GM18511 (cell line): ENCODE data around the gene CD300LD.
"Not testable (repeated sequence)": the region's sequence is repeated elsewhere in the genome, so short reads cannot be mapped to it uniquely, and the experiment has no call there.

Experiments
- ATAC-seq: cut with Tn5 transposase; IDR thresholded peaks from one replicate; pipeline ENCODE4 v1.9.1; 2021; ENCODE audit warnings: mild to moderate bottlenecking, moderate library complexity; ENCODE audit not compliant: unreplicated experiment

Gene CD300LD

GRCh38 chr17:74573635-74574034, 18.4 kb downstream of the CD300LD start:
- not testable (repeated sequence) for ATAC-seq

DNA sequence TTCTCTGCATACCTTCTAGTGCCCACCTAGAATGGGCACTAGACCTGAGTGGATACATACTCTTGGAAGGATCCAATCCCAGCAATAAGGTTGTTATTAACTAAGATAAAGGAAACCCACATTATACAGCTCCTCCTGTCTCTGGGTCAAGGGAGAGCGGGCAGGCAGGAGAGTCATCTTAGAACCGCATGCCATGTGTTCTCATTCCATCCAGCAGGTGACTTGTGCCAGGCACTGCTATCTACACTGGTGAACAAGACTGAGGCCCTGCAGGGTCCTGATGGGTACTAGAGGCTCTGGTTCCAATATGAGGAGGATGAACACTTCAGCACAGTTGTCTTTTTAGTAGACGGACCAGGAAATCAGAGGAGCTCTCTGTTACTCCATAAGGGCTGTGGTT, 18.9 kb downstream of the CD300LD start:
- ATAC-seq, result no peak

GRCh38 chr17:74571621-74572270, 20.3 kb downstream of the CD300LD start:
- ATAC-seq, result no peak

DNA sequence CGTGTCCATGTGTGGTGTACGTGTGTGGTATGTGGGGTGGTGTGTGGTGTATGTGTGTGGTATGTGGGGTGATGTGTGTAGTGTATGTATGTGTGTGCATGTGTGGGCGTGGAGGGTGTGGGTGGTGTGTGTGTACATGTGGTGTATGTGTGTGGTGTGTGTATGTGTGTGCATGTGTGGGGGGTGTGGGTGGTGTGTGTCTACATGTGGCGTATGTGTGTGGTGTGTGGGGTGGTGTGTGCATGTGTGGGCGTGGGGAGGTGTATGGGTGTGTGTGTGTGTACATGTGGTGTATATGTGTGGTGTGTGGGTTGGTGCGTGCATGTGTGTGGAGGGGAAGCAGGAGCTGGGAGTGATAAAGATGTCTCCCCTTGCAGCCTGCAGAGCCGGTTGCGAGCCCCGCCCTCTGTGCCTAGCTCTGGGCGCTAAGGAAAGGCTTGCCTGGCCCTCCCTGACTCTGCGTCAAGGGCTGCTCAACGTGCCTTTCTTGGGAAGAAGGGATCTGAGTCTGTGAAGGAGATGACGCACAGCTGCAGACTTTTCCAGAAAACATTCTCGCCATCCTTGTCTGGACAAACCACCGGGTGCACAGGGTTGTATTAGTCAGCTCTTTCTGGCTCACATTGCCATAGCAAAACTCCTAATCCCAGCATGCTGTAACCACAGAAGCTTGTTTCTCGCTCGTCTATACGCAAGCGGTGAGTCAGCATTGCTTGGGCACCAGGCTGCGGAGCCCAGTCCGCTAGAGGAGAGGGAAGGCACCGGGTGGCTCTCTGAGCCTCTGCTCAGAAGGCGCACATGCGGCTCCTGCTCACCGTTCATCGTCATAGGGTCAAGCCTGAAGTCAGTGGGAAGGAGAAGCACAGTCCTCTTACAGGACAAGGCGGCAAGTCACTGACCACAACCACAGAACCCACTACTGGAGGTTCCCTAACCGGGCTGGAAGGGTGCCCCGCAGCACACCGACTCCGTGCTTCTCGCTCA, 22.8 kb downstream of the CD300LD start:
- ATAC-seq, result no peak

DNA sequence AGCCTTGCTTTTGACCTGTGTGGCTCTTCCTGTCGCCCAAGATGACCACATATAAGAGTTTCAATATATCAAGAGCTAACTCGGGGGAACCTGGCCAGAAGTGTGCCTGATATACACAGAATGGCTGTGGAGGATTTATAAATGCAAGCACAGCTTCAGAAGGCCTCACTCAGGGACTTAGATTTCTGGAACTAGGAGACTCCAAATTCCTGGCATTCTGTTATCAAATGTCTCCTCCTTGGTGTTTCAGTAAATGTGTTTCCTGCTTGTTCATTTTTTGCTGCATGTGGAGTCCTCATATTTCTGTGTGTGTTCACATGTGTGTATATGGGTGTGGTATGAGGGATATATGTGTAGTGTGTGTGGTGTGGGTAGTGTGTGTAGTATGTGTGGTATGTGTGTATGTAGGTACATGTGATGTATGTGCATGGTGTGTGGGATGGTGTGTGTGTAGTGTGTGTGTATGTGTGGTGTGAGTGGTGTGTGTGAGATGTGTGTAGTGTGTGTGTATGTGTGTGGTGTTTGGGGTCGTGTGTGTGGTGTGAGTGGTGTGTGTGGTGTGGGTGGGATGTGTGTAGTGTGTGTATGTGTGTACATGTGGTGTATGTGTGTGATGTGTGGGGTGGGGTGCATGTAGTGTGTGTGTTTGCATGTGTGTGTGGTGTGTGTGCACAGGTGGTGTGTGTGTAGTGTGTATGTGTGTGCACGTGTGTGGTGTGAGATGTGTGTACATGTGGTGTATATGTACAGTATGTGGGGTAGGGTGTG, 23.8 kb downstream of the CD300LD start:
- ATAC-seq, result no peak

- no peak for ATAC-seq
Measured at GRCh38 chr17:74567397-74567796, 24.7 kb downstream of the CD300LD start, which contains the start of gene CD300H. Gene CD300H, minus strand, starts transcription at chr17:74567509.

GRCh38 chr17:74566132-74566753, 25.8 kb downstream of the CD300LD start:
- no peak for ATAC-seq

GRCh38 chr17:74565126-74565525, 27.0 kb downstream of the CD300LD start:
- ATAC-seq, result no peak

- ATAC-seq, result no peak
Measured at GRCh38 chr17:74563358-74563757, 28.7 kb downstream of the CD300LD start.

GRCh38 chr17:74561586-74561985, 30.5 kb downstream of the CD300LD start:
- ATAC-seq, result no peak

- no peak for ATAC-seq
Measured at GRCh38 chr17:74558882-74559519, 33.1 kb downstream of the CD300LD start.

- ATAC-seq, result not testable (repeated sequence)
Measured at GRCh38 chr17:74558402-74558801, 33.7 kb downstream of the CD300LD start.

- no peak for ATAC-seq
Measured at GRCh38 chr17:74555427-74555940, 36.6 kb downstream of the CD300LD start.

DNA sequence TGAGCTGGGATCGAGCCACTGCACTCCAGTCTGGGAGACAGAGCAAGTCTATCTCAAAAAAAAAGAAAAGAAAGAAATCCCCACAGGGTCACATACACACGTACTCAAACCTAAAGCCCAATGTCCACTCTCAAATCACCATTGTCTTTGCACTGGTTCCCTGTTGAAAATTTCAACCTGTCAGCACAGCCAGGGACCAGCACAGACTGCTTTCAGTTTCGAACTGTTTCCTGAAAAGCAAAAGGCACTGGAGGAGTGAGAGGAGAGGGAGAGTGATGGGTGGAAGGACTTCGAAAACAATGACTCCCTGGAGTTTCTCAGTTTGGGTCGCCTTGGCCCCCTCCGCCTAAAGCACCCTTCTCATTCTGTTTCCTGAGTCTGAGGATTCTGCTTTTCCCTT, 37.2 kb downstream of the CD300LD start:
- ATAC-seq, result no peak

DNA sequence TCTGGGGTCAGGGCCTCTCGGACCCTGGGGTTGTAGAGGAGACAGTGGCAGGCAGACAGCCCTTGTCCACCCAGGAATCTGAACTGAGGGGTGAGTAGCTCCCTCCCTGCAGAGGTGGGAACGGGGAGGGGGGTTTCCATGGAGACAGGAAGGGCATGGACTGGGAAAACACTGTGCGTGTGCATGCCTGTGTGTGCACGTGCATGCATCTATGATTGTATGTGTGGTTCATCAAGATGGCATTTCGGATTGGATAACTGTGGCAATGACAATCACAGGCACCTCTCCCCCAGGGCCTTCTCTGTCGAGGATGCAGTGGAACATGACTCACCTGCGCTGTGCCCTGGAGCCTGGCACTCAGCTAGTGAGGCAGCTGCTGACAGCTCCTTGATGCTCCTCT, 40.0 kb downstream of the CD300LD start:
- ATAC-seq, result no peak

DNA sequence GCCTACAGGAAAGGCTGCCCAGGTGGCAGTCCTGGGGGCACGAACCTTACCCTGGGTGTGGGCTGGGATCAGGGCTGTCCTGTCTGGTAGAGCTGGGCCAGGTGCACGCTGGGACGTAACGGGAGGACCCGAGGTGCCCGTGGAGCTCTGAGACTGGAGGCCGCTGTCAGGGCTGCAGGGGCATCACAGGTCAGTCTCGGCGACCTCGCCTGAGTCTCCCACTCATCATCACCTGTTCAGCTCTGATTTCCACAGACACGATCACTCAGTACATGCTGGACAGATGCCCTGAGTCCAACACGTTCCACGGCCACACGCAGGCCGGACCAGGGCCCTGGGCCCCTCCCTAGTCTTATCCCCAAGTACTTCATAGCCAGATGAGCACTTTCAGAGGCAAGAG, 41.5 kb downstream of the CD300LD start:
- no peak for ATAC-seq

DNA sequence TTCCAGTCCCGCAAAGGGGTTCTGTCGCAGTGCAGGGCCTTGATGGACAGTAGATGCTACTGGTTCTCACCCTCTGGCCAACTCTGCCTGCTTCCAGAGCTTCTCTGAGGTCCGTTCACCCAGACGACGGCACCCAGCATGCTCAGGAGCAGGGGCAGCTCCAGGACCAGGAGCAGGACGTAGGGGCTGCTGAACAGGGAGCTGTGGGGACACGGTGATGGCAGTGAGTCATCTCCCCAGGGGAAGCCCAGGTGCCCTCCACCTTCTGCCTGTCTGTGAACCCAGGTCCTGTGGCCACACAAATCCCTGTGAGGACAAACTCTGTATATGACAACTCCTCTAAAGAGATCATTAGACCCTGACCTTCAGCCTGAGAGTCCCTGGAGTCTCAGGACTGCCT, 42.7 kb downstream of the CD300LD start:
- no peak for ATAC-seq

DNA sequence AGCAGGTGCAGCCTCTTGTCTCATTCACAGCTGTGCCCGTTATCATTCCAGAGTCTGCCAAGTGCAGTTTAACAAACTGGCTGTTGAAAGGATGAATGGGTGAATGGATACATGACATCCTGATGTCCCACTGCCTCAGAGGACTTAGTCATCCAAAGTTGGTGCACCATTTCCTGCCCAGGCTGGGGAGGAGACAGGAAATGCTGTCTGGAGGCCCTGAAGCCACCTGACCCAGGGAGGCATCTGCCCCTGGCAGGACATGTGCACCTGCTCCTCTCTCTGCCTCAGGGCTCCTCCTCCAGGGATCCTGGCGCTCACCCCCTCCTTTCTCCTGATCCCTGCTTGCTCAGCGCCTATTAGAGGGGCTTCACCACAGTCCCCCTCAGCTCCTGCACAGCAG, 44.3 kb downstream of the CD300LD start:
- ATAC-seq, result no peak

DNA sequence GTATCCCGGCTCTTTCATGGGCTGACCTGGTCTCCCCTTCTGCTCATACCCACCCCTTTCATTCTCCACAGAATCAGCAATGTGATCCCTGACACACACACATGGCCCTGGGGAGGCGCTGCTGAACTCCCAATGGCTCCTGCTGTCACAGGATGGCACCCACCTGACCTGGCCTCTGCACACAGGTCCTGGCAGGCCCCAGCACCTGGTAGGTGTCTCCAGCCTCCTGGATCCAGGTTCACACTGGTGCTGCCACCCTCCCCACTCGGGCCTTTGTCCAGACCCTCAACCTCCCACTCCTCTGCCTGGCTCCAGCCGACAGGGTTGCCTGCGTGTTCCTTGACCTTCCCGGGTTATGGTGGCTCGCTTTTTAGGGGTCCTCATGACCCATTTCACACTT, 44.8 kb downstream of the CD300LD start:
- no peak for ATAC-seq

- ATAC-seq, result no peak
Measured at GRCh38 chr17:74546586-74546985, 45.5 kb downstream of the CD300LD start.
